SKM-1 (cell line): Measurements from ENCODE around the gene DOCK11.
"Not testable (repeated sequence)": the region's sequence is repeated elsewhere in the genome, so short reads cannot be mapped to it uniquely, and the experiment has no call there.

Experiments
- DNase-seq: peaks from one replicate; lab custom pipeline; 2025; ENCODE audit not compliant: unreplicated experiment; lab: John Stamatoyannopoulos, UW

DOCK11 gene

DNA sequence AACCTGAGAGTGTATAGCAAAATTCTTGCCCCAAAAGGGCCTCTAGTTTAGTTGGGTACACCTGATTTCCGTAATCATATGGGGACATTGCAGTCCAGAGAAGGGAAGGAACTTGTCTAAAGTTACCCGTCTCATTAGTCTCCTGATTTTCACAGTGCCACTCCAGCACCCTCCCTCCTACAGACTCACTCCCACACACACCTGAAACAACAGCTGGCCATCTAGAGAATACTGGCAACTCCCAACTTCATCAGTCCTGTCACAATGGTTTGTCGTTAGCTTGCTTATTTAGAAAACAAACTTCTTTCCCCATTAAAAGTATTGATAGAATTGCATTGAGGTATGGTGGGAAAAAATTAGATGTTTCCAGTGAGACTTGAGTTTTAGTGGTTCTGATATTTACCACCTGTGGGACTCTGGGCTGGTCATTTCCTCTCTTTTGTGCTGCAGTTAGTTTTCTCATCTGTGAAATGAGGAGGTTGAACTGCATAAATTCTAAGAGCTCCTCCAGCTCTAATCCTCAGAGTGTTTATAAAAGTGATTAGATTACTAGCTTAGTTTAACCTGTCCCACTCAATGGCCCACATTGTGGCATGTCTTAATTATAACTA is 233.5 kb downstream of the DOCK11 start:
- DNase-seq = no peak

DNA sequence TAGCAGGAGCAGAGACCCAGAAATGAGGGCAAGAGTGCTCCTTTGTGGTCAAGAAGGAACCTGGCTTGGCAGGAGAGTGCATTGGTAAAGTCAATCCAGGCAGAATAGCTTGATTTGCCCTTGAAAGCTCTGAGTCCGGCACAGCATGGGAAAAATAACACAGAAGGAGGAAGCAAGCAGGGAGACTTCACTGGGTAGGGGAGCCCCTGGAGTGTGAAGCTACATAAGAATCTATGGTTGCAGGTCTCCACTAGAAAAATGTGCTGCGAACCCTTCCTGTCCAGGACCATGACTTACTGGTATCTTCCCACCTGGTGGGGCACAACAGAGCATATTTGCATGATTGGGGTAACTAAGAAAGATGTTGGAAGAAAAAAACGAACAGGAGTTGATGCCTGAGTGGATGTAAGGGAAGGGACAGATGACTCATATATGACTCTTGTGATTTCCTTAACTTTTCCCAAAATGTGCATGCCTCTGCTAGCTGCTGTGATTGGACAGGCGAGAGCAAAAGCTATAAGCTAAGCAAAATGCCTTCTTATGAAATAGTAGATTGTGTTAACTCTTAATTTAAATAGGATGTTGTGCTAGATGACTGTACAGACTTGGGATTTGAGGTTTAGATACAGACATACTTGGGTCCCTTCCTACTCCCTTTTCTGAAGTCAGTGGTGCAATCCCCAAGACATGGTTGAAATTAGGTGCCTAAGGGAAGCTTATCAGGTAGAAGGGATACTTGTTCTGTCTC is 235.1 kb downstream of the DOCK11 start:
- no peak for DNase-seq

GRCh38 chrX:118732551-118732950 is 236.9 kb downstream of the DOCK11 start:
- DNase-seq = not testable (repeated sequence)

DNA sequence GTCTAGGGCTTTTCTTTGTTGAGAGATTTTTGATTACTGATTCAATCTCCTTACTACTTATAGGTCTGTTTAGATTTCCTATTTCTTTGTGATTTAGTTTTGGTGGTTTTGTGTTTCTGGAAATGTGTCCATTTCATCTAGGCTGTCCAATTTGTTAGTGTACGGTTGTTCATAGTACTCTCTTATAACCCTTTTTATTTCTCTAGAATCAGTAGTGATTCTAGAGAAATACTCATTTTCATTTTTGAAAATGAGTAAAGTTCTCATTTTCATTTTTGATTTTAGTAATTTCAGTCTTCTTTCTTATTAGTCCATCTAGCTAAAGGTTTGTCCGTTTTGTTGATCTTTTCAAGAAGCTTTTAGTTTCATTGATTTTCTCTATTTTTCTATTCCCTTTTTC is 239.3 kb downstream of the DOCK11 start:
- no peak for DNase-seq
